Hematopoietic multipotent progenitor cell treated with erythropoietin and hydrocortisone succinate and interleukin-3 and kit ligand, for 8 days (in vitro differentiated cells): ENCODE measurements around the gene GTF3A.

Experiments
- DNase-seq: peaks from one replicate; pipeline ENCODE4 v3.0.0-alpha.2; 2015

GTF3A gene

DNA sequence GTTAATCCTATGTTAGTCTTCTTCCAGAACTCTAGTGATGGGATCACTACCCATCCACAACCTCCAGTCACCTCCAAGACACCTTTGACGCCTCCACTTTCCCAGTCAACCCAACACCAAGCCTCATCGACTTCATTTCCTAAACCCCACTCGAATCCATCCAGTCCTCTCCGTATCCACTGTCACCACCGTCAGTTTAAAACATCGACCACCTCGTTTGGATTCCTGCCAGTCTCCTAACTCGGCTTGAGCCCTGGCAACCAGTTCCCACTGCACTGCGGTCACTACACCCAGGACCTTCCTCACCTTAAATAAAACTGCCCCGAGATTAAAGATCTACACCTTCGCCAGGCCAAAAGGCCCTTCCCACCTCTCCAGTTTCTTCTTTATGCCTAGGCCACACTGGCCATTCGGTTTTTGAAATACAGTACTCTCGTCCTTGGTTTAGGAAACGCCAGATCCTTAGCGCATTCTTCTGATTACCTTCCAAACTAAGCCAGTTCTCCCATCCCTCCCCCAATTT is 24.7 kb downstream of the GTF3A start:
- DNase-seq: no peak

DNA sequence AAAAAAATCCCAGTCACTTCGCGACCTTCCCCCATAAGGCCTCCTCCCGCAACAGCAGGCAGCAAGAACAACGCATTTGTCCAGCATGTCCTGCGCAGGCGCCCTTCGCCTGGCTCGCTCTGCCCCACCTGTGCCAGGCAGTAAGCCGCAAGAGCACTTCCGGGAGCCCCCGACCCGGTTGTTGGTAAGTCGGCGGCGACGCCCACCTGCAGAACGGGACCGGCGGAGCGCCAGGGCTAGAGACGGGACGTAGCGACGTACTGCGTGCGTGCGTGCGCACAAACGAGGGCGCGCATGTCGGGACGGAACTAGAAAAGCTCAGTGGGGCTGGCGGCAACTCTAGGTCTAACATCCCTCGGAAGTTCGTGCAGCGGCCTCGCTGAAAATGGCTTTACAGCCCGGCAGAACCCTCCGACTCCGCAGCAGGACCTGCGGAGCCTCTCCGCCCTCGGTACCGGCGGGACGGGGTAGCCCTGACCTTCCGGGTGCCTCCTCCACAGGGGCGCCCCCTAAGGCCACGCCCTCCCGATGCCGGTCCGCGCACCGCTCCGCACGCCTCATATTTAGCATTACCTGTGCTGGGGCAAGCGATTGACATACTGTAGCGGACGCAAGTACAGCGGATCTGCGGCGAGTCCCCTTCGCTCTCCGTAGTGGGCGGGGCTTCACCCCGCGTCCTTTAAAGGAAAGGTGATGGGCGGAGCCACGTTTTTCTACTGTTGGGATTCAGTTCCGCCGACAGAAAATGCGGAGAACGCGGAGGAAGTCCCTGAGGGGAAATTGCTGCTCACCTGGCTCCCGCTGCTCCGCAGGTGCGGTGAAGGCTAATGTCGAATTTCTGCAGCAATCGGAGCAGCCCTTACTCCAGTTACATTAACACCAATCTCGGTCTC is 25.8 kb downstream of the GTF3A start, which contains the start of gene MTIF3:
Gene MTIF3 (minus strand): TSS at position 629 of the 893 bp plus-strand sequence. CDS start 10,116 bp downstream, outside the sequence.
- peak; percentile 96 for DNase-seq

DNA sequence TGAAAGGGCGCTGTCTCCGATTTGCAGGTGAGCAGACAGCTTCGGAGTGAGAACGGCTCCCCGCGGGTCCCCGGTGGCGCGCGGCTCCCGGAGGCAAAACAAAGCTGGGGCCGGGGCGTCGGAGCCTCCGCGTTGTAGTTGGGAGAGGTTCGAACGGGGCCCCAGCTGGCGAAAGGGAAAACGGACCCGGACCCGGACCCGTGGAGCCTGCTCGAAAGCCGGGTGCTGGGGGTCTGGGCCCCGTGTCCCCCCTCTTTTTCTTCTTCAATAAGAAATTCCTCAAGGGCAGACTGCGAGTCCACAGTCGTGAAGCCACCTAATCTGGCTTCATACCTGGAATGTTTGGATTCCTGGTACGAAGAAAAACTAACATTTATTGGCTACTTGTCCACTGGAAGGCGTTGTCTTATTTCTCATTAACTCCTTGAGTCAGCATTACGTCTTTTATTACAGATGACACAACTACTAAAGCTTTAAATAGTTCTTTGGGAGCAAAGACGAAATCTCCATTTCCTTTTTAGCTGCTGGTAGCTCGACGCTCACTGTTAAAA is 26.6 kb downstream of the GTF3A start:
- DNase-seq: peak; percentile 42

DNA sequence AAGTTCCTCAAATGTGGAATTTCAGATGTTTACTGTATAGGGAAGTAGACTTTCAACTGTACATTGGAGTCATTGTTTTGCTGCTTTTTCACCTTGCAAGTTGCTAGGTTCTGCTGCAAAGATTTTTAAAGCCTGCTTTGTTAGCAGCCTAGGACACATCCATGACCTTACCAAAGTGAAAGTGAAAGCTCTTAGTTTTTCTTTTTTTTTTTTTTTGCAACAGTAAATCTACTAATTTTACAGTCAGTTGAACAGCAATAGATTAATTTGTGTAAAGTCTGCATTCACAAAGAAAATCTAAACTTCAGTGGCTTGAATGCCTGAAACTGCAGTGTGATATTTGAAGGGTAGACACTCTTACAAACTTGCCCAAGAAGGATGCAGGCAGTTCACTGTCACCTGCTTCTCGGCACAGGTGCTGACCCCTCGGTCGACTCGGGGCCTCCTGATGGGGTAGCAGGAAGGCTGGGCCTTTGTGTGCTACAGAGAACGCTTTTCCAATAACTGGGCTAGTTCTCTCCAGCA is 31.0 kb downstream of the GTF3A start:
- DNase-seq: no peak

DNA sequence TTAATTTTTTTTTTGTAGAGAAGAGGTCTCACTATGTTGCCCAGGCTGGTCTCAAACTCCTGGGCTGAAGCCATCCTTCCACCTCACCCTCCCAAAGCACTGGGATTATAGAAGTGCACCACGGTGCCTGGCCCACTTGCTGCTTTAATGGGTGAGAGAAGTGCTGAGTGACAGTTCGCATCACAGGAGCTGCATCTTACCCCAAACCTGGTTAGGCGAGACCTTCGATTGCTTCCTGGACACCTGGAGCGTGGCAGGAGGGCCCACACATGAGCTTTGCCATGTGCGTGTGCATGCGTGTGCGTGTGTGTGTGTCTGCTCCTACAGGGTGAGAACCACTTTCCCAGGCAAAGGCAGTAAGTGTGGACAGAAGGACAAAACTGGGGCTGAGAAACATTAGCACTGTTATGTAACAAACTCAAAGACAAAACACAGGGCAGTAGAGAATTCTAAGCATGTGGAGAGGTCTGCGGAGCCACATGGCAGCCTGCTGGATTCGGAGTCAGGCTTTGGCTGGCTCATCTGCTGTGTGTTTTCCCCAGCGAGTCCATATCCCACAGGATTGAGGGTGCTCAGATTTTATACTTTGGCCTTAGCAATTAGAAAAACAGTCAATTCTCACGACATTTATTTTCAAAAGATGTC is 37.6 kb downstream of the GTF3A start:
- no peak for DNase-seq

DNA sequence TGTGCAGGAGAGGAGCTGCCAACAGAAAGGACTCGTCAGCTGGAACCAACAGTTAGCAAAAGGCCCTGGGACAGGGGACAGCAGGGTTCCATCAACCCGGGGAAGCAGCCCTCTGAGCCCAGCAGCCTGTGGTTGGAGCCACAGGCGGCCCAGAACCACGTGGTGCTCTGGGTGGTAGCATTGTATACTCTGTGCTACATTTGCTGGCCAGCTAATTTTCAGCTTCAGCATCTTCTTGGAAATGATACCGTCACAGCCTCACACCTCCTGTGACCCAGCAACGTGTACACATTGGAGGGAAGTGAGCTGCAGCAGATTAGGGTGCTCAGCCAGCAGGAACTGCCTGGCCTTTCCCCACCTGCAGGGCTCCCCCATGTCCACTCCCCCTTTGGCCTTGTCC is 39.1 kb downstream of the GTF3A start:
- no peak for DNase-seq

DNA sequence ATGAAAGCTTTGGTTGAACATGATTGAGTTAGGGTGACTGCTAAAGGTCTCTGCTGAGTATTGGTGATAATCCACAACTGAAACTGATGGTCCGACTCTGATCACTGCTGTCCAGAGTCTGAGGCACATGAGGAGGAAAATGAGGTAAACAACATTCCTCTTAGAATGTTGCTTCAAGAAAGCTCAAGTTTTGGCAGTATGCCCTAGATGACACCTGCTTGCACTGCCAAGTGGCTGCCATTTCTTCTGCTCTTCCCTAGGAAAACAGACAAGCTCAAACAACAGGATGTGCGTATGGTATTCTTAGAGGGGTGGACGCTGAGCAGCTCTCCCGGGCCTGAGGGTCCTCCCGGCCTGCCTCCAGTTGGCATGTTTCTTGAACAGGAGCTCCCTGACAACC is 41.2 kb downstream of the GTF3A start:
- no peak for DNase-seq

DNA sequence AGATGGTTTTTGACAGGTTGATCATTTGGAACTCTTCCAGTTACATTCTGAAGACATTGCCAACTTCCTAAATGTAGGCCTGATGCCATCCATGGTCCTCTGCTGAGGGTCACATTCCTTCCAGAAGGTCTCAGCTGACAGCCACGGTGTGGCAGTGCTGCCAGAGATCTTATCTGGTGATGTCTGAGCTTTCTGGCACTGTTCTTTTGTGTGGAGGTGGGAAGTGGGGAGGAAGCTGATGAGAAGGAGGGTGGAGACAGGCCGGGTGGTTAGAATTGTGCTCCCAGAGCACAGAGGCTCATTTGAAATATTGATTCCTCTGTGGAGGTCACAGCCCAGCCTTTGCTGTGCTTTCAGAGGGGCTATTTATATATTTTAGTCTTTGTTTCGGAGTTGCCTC is 42.1 kb downstream of the GTF3A start:
- no peak for DNase-seq

DNA sequence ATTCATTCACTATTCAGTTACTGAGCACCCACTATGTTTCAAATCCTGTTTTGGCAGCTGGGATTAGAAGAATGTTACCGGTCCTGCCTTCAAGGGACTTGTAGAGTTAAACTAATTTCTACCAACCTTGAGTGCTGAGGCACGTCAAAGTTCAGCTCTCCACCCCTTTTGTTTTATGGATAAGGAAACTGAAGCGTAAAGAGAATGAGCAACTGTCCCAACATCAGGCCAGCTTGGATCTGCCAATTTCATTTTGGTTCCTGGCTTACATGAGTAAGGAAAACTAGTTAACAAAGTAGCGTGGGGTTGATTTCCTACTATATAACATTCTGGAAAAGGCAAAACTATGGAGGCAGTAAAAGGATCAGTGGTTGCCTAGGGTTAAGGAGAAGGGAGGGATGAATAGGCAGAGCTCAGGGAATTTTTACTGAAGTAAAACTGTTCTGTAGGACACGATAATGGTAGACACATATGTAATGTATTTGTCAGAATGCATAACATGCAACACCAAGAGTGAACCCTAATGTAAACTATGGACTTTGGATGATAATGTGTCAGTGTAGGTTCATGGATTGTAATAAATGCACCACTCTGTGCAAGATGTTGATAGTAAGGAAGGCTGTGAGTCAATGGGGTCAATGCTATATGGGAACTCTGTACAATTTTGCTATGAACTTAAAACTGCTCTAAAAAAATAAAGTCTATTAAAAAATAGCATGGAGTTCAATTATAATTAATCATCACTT is 45.8 kb downstream of the GTF3A start:
- DNase-seq: no peak

DNA sequence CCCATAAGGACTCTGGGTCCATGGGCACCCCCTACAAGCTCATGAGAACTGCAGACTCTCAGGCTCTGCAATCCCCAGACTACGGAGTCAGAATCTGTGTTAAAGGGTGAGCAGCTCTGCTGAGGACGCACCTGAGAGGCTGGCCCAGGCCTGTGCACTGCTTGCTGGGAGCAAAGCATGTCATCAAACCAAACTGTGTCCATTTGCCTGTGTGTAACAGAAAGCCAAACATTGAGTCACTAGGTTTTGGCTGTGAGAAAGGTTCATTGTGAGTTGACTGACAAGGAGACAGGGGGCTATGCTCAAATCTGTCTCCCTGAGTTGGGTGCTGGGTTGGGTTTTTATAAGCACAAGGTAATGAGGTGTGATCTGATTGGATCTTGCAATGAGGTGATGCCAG is 48.0 kb downstream of the GTF3A start:
- DNase-seq: no peak

DNA sequence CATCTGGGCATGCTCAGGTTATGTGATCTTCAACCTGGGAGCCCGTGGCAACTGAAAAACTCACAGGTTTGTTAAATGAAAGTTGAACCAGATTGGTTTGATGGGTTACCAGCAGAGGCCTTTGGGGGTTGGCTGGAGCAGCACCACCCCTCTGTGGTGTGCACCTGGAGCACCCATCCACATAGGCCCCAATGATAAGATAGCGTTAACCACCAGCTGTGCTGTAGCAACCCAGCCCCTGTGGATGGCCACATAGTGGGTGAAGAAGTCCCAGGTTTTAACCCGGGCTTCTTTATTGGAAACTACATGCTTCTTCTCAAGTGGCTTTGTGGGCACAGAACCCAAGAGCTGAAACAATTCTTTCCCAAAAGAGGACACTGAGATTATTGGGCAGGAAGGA is 48.5 kb downstream of the GTF3A start:
- no peak for DNase-seq

DNA sequence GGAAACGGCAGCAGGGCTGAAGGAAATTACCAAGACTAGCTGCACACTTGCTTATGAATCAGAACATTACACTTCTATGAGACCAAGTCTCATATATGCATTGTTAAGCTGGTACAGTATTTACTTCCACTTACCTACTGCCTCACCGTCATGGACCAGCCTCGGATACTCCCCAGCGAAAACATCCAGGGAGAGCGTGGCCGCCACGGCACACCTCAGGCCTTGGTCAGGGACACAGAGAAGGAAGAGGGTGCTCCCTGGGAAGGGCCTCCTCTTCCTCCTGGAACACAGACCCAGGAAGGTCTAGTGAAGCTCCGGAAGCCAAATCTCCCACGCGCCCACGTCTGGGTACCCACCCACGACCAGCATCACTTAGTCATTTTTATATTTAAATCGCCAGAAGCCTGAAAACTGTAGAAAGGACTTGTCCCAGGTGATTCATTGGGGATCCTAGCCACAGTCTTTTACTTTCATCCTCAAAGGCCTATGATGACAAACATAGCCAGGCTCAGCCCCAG is 50.4 kb downstream of the GTF3A start:
- no peak for DNase-seq

DNA sequence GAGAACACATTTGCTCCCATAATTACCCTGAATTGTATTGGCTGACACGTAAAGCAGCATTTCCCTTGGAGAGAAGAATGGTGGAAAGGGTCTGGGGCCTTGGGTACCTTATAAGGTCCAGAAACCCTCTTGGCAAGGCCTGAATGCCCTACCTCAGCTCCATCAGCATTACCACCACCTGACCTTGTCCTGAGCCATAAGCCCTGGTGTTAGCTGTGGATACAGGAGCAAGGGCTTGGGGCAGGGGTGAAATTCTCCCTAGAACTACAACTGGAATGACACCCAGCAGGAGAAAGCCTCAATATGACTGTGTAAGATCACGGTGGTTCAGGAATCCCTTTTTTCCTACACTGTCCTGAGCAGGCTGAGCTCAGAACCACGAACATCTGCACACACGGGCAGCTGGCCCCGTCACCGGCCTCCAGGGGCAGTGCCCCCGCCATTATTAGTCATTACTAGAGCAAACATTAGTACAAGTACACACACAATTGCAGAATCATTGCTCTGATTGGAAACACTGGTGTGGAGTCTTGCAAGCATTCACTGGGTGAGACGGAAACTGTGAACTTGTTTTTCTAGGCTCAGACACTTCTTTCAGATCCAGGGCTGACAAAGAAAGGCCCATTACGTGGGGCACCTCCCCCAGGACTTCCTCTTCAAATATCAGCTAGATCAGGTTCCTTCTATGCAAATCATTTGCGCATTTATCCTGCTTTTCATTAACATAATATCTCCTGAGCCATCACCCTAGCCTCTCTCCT is 52.7 kb downstream of the GTF3A start:
- DNase-seq: no peak

DNA sequence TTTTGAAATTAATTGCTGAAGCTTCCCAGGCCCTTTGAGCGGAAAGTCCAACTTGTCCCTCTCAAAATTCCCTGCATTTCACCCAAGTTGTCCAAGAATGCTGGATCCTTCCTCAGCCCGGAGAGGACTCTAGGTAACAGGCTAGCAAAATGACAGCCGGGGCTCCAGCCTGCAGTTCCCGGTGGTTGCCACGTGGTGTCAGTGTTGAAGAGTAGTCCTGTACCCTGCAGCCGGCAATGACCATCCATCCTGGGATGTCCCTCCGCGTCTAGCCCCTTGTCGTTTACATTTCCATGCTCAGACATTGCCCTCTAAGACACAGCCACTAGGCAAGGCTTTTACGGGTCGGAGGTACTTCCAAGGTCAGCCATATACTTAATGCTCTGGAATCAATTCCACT is 57.3 kb downstream of the GTF3A start:
- peak; percentile 44 for DNase-seq

DNA sequence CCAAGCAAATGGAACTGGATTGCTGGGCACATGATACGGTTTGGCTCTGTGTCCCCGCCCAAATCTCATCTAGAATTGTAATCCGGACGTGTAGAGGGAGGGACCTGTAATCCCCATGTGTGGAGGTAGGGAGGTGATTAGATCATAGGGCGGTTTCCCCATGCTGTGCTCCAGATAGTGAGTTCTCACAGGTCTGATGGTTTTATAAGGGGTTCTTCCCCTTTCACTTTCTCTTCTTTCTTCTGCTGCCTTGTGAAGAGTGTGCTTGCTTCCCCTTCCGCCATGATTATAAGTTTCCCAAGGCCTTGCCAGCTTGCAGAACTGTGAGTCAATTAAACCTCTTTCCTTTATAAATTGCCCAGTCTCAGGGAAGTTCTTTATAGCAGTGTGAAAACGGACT is 58.6 kb downstream of the GTF3A start:
- DNase-seq: no peak

DNA sequence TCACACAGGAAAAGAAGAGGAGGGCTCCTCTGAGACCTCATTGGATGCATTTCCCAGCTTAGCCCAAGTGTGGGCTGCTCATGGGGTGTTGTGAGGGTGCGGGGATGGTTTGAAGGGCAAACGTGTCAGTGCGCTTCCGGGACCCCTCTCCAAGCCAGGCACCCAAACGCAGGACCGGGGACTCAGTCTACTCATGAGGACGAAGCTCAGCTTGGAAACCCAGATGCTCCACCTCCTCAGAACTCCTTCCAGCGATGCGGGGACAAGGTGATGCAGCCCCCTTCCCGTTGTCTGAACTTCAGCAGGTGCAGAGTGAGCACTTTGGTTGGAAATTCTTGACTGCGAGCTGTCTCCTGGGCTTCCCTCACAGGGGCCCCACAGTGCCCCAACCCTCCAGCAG is 59.0 kb downstream of the GTF3A start:
- no peak for DNase-seq
